Neuronal stem cell (in vitro differentiated cells): ENCODE measurements around the gene MALAT1.
A peak's percentile ranks its signal among the peaks of the same experiment; 100 is the strongest.

Experiments used
- DNase-seq: peaks from one replicate; pipeline ENCODE4 v3.0.0-alpha.2; 2013; ENCODE audit warnings: low spot score
- H2AFZ ChIP-seq: one replicate; pipeline ENCODE4 v1.6.1; 2013; ENCODE audit warnings: mild to moderate bottlenecking, low read length, inconsistent platforms
- H2AK5ac ChIP-seq: 2 replicates; pipeline ENCODE4 v1.6.1; 2013; ENCODE audit warnings: low read depth, mild to moderate bottlenecking, inconsistent platforms, low read length, moderate library complexity, mixed read lengths
- H2BK120ac ChIP-seq: 2 replicates; pipeline ENCODE4 v1.6.1; 2013; ENCODE audit warnings: low read depth, mild to moderate bottlenecking, inconsistent platforms, low read length, moderate library complexity, mixed read lengths
- H2BK12ac ChIP-seq: one replicate; pipeline ENCODE4 v1.6.1; 2013; ENCODE audit warnings: low read length, inconsistent platforms
- H2BK15ac ChIP-seq: 2 replicates; pipeline ENCODE4 v1.6.1; 2013; ENCODE audit warnings: mild to moderate bottlenecking, low read length, inconsistent platforms, mixed read lengths
- H2BK5ac ChIP-seq: one replicate; pipeline ENCODE4 v1.6.1; 2013; ENCODE audit warnings: inconsistent platforms, mild to moderate bottlenecking, low read length, moderate library complexity
- H3K14ac ChIP-seq: one replicate; pipeline ENCODE4 v1.6.1; 2013; ENCODE audit warnings: low read length, inconsistent platforms
- H3K18ac ChIP-seq: 2 replicates; pipeline ENCODE4 v1.6.1; 2013; ENCODE audit warnings: low read length, inconsistent platforms
- H3K23ac ChIP-seq: 2 replicates; pipeline ENCODE4 v1.6.1; 2013; ENCODE audit warnings: low read depth, mild to moderate bottlenecking, mixed read lengths, low read length, inconsistent platforms; ENCODE audit not compliant: poor library complexity
- H3K27ac ChIP-seq: replicated peaks from 3 replicates; pipeline ENCODE4 v1.5.1; 2013; ENCODE audit warnings: low read length, inconsistent platforms
- H3K27me3 ChIP-seq, 3 experiments: 2 replicates each; pipeline ENCODE4 v1.6.1; 2013; ENCODE audit warnings: low read length in 3 of 3, mild to moderate bottlenecking in 2 of 3, inconsistent platforms in 1 of 3, low read depth in 1 of 3, mixed read lengths in 1 of 3, moderate library complexity in 1 of 3; ENCODE audit not compliant: control insufficient read depth in 3 of 3, insufficient read depth in 3 of 3
- H3K36me3 ChIP-seq, 2 donors: replicated peaks in 1 of 2; 2 replicates each; pipeline ENCODE4 v1.6.1; 2013; ENCODE audit warnings: low read length in 2 of 2; ENCODE audit not compliant: control insufficient read depth in 2 of 2, insufficient read depth in 2 of 2
- H3K4ac ChIP-seq: 2 replicates; pipeline ENCODE4 v1.6.1; 2013; ENCODE audit warnings: inconsistent platforms, mild to moderate bottlenecking, low read length, moderate library complexity
- H3K4me1 ChIP-seq, 2 donors: 1 replicate in 1 of 2; 2 replicates in 1 of 2; pipeline ENCODE4 v1.6.1; 2013; ENCODE audit warnings: low read length in 2 of 2, low read depth in 1 of 2; ENCODE audit not compliant: control insufficient read depth in 2 of 2, insufficient read depth in 1 of 2
- H3K4me2 ChIP-seq: one replicate; pipeline ENCODE4 v1.6.1; 2013; ENCODE audit warnings: mild to moderate bottlenecking, low read length, inconsistent platforms; ENCODE audit not compliant: insufficient read depth, poor library complexity, severe bottlenecking
- H3K4me3 ChIP-seq, 2 donors: 2 replicates each; pipeline ENCODE4 v1.5.1; 2013; ENCODE audit warnings: low read length in 2 of 2, mild to moderate bottlenecking in 2 of 2, inconsistent platforms in 1 of 2, moderate library complexity in 1 of 2
- H3K79me1 ChIP-seq: one replicate; pipeline ENCODE4 v1.6.1; 2013; ENCODE audit warnings: low read depth, mild to moderate bottlenecking, inconsistent platforms, low read length, moderate library complexity
- H3K9ac ChIP-seq: one replicate; pipeline ENCODE4 v1.6.1; 2013; ENCODE audit warnings: mild to moderate bottlenecking, low read depth, low read length, inconsistent platforms; ENCODE audit not compliant: poor library complexity
- H3K9me3 ChIP-seq, 2 donors: replicated peaks in 1 of 2; 2 replicates each; pipeline versions ENCODE3 to v1.6.1; 2013; ENCODE audit warnings: low read length in 2 of 2, mild to moderate bottlenecking in 2 of 2, inconsistent platforms in 1 of 2, low read depth in 1 of 2, mixed read lengths in 1 of 2, moderate library complexity in 1 of 2; ENCODE audit not compliant: control insufficient read depth in 2 of 2, insufficient read depth in 1 of 2
- H4K8ac ChIP-seq: one replicate; pipeline ENCODE4 v1.6.1; 2013; ENCODE audit warnings: low read depth, mild to moderate bottlenecking, inconsistent platforms, low read length, moderate library complexity
- H4K91ac ChIP-seq: one replicate; pipeline ENCODE4 v1.6.1; 2013; ENCODE audit warnings: low read length, low read depth, mild to moderate bottlenecking, inconsistent platforms; ENCODE audit not compliant: poor library complexity
- whole genome bisulfite sequencing, 2 donors: extraction: QIAGEN DNeasy Blood & Tissue Kit; methylation state at CpG; one replicate each; pipeline ENCODE4 v1.1.7; 2013; ENCODE audit warnings: missing lambda C conversion rate in 2 of 2, mixed read lengths in 1 of 2; ENCODE audit not compliant: insufficient read length in 2 of 2, insufficient replicate concordance in 1 of 2; ENCODE audit errors: extremely low coverage in 2 of 2; 5-methylcytosine and 5-hydroxymethylcytosine counted together

Gene MALAT1

DNA sequence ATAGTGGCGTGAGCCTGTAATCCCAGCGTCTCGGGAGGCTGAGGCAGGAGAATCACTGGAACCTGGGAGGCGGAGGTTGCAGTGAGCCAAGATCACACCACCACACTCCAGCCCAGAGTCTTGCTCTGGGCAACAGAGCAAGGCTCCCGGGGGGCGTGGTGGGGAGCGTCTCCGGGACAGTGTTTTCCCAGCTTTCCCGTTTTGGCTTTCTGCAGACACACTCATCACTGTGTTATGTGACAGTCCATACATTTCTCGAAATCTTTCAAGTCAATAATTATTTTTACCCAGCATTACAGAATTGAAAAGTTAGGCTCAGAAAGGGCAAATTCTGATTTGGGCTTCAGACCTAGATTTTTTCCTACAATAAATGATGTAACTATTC lies 44.5 kb upstream of the MALAT1 start:
- Histone ChIP-seq H3K4me1 (peaks cover 0 to 1% of the 10 kb centered on the region in 2 donors), H4K91ac (no peak overlapping the region), H2BK12ac (no peak overlapping the region), H3K27me3 (no peaks in the 10 kb centered on the region), H4K8ac (no peak overlapping the region), H3K18ac (peak overlapping the region; percentile 66), H3K27ac (no peak overlapping the region), H2AK5ac (no peak overlapping the region), H2BK5ac (peak overlapping the region; percentile 53), H3K14ac (no peak overlapping the region), H3K9me3 (peaks cover 0 to 3% of the 10 kb centered on the region in 2 donors), H2AFZ (no peak overlapping the region), H3K79me1 (no peaks in the 10 kb centered on the region), H3K4ac (no peak overlapping the region), H2BK120ac (no peak overlapping the region), H2BK15ac (no peak overlapping the region), H3K4me2 (peak overlapping the region; percentile 57), H3K9ac (no peak overlapping the region), H3K4me3 (no peak overlapping the region), H3K23ac (no peak overlapping the region), H3K36me3 (no peaks in the 10 kb centered on the region)
- no peak for DNase-seq
- WGBS, 2 donors, result no CpG with 5 or more reads among the region's 10 CpGs

DNA sequence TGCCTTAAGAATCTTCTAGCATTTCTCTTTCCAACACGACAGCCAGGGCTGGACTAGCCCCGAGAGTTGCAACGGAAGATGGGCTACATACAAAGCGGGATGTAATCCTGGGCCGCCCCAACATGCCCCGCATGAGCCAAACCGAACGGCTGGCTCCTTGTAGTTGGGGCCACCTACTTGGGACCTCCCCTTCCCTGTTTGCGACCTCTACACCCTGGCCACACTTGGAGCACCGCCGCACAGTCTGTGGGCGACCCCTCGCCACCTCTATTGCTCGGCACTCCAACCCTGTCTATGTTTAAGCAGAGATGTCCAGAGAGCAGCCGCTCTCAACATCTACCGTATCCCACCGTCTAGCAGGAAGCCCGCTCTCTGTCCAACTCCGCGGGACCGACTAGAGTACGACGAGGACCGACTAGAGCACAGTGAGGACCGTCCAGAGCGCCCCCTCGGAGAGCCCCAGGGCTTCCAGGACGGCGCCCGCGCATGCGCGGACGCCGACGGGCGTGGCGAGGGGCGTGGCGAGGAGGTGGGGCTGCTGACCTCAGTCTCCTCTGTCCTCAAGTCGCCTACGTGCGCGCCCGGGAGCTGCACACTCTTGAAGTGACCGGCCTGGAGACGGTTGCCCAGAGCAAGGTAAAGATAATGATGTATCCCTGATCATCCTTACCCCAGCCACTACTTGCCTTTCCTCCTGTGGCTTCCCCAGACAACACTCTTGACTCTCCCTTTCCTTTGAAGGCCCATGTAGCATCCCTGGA lies 44.0 kb upstream of the MALAT1 start:
- no CpG with 5 or more reads among the region's 47 CpGs for WGBS, 2 donors
- H3K36me3 ChIP-seq, result no peaks in the 10 kb centered on the region
- no peak overlapping the region for H3K27ac ChIP-seq
- no peak overlapping the region for H2AFZ ChIP-seq
- no peak overlapping the region for H2BK12ac ChIP-seq
- no peaks in the 10 kb centered on the region for H3K79me1 ChIP-seq
- H3K23ac ChIP-seq, result peak overlapping the region; percentile 6
- peak overlapping the region; percentile 53 for H2BK5ac ChIP-seq
- peak overlapping the region; percentile 77 for H4K8ac ChIP-seq
- peak overlapping the region; percentile 76 for H3K9ac ChIP-seq
- no peaks in the 10 kb centered on the region for H3K27me3 ChIP-seq
- H2BK15ac ChIP-seq, result peak overlapping the region; percentile 59
- peak overlapping the region; percentile 66 for H3K18ac ChIP-seq
- peak overlapping the region; percentile 57 for H3K4me2 ChIP-seq
- H3K4ac ChIP-seq, result no peak overlapping the region
- H3K4me3 ChIP-seq, result peak overlapping the region in 1 of 2 donors; percentile 77
- no peak overlapping the region for H2AK5ac ChIP-seq
- H3K4me1 ChIP-seq, result peaks cover 0 to 3% of the 10 kb centered on the region in 2 donors
- no peak overlapping the region for H2BK120ac ChIP-seq
- DNase-seq, result peak; percentile 80
- H3K9me3 ChIP-seq, result peaks cover 0 to 3% of the 10 kb centered on the region in 2 donors
- H3K14ac ChIP-seq, result no peak overlapping the region
- peak overlapping the region; percentile 98 for H4K91ac ChIP-seq

DNA sequence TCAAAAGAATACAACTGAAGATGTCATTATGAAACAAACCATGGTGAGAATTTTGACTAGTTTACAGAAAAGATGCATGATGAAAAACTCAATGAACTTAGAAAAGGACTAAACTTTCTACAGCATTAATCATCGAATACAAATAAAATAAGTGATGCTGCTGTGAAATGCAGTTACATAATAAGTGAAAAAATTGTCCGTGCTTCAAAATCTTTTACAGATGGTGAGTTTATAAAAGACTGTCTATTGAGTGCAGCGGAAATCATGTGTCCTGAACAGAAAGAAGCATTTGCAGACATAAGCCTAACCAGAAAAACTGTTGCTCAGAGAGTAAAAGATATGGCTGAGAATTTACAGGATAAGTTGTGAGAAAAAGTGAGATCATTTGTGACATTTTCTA lies 42.4 kb upstream of the MALAT1 start:
- Histone ChIP-seq H2BK120ac (no peak overlapping the region), H3K4ac (no peak overlapping the region), H4K91ac (no peak overlapping the region), H3K14ac (no peak overlapping the region), H2BK15ac (no peak overlapping the region), H3K79me1 (no peaks in the 10 kb centered on the region), H3K27me3 (no peaks in the 10 kb centered on the region), H3K9ac (no peak overlapping the region), H3K4me3 (no peak overlapping the region), H3K18ac (no peak overlapping the region), H3K36me3 (no peaks in the 10 kb centered on the region), H3K4me2 (no peak overlapping the region), H2AFZ (no peak overlapping the region), H3K27ac (no peak overlapping the region), H3K4me1 (peaks cover 0 to 3% of the 10 kb centered on the region in 2 donors), H2BK5ac (no peak overlapping the region), H4K8ac (no peak overlapping the region), H2AK5ac (no peak overlapping the region), H3K23ac (no peak overlapping the region), H2BK12ac (no peak overlapping the region), H3K9me3 (peaks cover 0 to 3% of the 10 kb centered on the region in 2 donors)
- WGBS, 2 donors, result no CpG with 5 or more reads among the region's 3 CpGs
- DNase-seq, result no peak

DNA sequence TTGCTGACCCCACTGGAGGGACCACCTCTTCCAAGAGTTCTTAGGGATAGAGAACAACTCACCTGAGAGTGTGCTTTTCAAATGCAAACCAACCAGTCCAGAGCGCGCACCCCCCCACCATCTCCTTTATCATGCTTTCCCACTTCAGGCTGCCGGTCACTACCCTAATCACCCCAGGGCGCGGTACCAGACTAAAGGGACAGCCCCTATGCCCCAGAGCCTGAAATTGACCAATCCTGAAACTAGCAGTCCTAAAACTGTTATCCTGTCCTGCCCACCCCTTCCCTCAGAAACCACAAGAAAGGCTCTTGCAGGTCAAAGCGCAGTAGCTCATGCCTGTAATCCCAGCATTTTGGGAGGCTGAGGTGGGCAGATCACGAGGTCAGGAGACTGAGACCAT lies 39.3 kb upstream of the MALAT1 start:
- Histone ChIP-seq H4K91ac (no peak overlapping the region), H3K79me1 (no peaks in the 10 kb centered on the region), H2AK5ac (no peak overlapping the region), H2BK5ac (no peak overlapping the region), H3K27ac (no peak overlapping the region), H3K14ac (no peak overlapping the region), H3K18ac (no peak overlapping the region), H3K27me3 (no peaks in the 10 kb centered on the region), H2BK120ac (no peak overlapping the region), H4K8ac (no peak overlapping the region), H3K4me3 (no peak overlapping the region), H3K4me1 (peaks cover 0 to 3% of the 10 kb centered on the region in 2 donors), H3K9me3 (peaks cover 0 to 1% of the 10 kb centered on the region in 2 donors), H3K4ac (no peak overlapping the region), H3K36me3 (no peaks in the 10 kb centered on the region), H2AFZ (no peak overlapping the region), H3K4me2 (no peak overlapping the region), H2BK15ac (no peak overlapping the region), H3K9ac (no peak overlapping the region), H2BK12ac (no peak overlapping the region), H3K23ac (no peak overlapping the region)
- DNase-seq, result no peak
- WGBS, 2 donors, result no CpG with 5 or more reads among the region's 7 CpGs
